K562 (cell line): ENCODE results near the gene HIVEP2. TPM values are rescaled to one million over a fixed set of nuclear protein-coding genes. Genes with fewer than 3 reads are reported as not detected.

Source experiments
- BCOR ChIP-seq: fragments of 450-650 bp; IDR thresholded peaks from 2 replicates; pipeline ENCODE4 v1.6.1; 2016
- PCBP1 ChIP-seq: fragments of 200-400 bp; formaldehyde crosslinking; IDR thresholded peaks from 2 replicates; pipeline ENCODE4 v1.6.1; 2018; ENCODE audit warnings: mild to moderate bottlenecking, low read depth, low read length; ENCODE audit not compliant: poor library complexity, severe bottlenecking
- PHF8 ChIP-seq: fragments of 200-600 bp; sonication (generic); IDR thresholded peaks from 2 replicates; pipeline ENCODE4 v1.6.1; 2012; ENCODE audit warnings: mixed run types, mild to moderate bottlenecking, inconsistent platforms, low read length, moderate library complexity, borderline replicate concordance
- polyA plus RNA-seq, 8 experiments: library from polyadenylated mRNA; depleted of rRNA in 4 of 8; stranded (reverse) in 5 of 8; unstranded in 3 of 8; fragments of >200 nt; fragmentation: Nextera tagmentation in 2 of 8; fragmentation: Illumina TruSeq in 1 of 8; extraction: Ambion mirVana in 2 of 8; extraction: Trizol in 1 of 8; gene quantifications; 2 replicates each; pipeline versions ENCODE4 v1.2.1 to v1.2.3, GENCODE V29; 2011 to 2014; ENCODE audit warnings: inconsistent platforms in 1 of 8, missing spikeins in 1 of 8
- total RNA-seq, 7 experiments: library from RNA; depleted of rRNA in 6 of 7; stranded (reverse); fragments of >200 nt in 6 of 7; fragmentation: Illumina TruSeq in 2 of 7; extraction: Trizol in 2 of 7; gene quantifications; 2 replicates each; pipeline versions ENCODE4 v1.2.1 to v1.2.3, GENCODE V29; 2011 to 2021; ENCODE audit warnings: low replicate concordance in 1 of 7
- TF ChIP-seq, protein P1 (sequence below): fragments of 250-450 bp; sonication (Bioruptor Pico); IDR thresholded peaks from 2 replicates; pipeline ENCODE4 v1.8.0; 2021; ENCODE audit warnings: borderline replicate concordance, mild to moderate bottlenecking, moderate library complexity; ENCODE audit not compliant: poor library complexity, severe bottlenecking
- TF ChIP-seq, protein P2 (sequence below): fragments of 450-650 bp; formaldehyde crosslinking; IDR thresholded peaks from 2 replicates; pipeline ENCODE4 v1.4.0; 2020; ENCODE audit warnings: mild to moderate bottlenecking, moderate library complexity
- TF ChIP-seq, protein P3 (sequence below), 2 experiments: fragments of 450-650 bp in 1 of 2; sonication (generic) in 1 of 2; formaldehyde crosslinking in 1 of 2; IDR thresholded peaks; 2 replicates each; pipeline versions ENCODE4 v1.7.1 to v1.9.0; 2016 to 2022; ENCODE audit warnings: inconsistent platforms in 1 of 2, mild to moderate bottlenecking in 1 of 2, missing genetic modification reagents in 1 of 2
- TF ChIP-seq, protein P4 (sequence below): IDR thresholded peaks from 3 replicates; pipeline ENCODE4 v1.6.1; 2011; ENCODE audit warnings: borderline replicate concordance, mild to moderate bottlenecking, moderate library complexity; ENCODE audit not compliant: insufficient read length; ENCODE audit errors: extremely low read depth
- TF ChIP-seq, protein P5 (sequence below): fragments of 250-450 bp; sonication (Bioruptor Pico); IDR thresholded peaks from 2 replicates; pipeline ENCODE4 v1.9.0; 2021; ENCODE audit warnings: mild to moderate bottlenecking

HIVEP2 gene
- total and polyA plus RNA-seq, 9 of the 15 experiments (the other 6 are each of a cell fraction or from before 2014, with no cell fraction given) = under 0.01 to 1.2 (median 0.31) TPM

DNA sequence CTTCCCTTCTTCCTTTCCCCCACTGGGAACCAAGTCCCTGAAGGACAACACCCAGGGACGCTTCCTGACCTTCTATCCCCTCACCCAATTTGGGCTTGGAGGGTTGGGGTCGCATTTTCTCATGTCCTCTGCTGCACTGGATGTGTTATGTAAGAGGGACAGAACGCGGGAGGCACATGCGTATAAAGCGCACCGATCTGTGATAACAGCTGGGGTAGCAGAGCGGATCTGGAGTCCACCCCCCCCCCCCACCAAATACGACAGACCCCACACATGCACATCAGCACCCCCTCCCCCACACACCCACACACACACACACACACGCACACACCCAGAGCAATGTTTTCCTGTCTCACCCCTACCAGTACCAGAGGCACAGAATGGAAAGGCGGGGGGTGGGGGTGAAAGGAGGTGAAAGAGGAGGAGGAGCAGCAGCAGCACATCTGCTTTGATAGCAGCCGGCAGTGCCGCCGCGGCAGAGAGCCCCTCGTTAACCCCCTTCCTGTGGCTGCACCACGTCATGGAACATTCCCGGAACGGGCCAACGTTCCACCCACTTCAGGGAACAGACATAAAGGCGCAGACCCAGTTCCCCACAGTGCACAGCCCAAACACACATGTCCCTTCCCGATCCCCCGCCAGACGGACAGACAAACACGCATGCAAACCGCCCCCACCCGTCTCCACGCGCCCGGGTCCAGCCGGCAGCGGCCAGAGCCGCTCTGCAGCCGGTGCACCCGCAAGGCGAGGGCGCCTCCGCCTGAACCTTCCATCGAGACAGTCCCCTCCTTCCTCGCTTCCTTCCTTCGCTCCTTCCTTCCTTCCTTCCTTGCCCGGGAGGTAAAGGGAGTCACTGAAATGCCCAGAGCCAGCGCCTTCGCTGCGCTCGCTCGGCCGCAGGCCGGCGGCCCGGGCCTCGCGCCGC lies 590 bp downstream of the HIVEP2 start (continued):
- TF ChIP-seq BCOR (no peak), PCBP1 (peak; percentile 23), PHF8 (peak; percentile 55; the same call in 1 of the 2 replicates)
- TF ChIP-seq, protein P1, sequence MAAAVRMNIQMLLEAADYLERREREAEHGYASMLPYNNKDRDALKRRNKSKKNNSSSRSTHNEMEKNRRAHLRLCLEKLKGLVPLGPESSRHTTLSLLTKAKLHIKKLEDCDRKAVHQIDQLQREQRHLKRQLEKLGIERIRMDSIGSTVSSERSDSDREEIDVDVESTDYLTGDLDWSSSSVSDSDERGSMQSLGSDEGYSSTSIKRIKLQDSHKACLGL (CRISPR knock-in tag) = no peak
- TF ChIP-seq, protein P2, sequence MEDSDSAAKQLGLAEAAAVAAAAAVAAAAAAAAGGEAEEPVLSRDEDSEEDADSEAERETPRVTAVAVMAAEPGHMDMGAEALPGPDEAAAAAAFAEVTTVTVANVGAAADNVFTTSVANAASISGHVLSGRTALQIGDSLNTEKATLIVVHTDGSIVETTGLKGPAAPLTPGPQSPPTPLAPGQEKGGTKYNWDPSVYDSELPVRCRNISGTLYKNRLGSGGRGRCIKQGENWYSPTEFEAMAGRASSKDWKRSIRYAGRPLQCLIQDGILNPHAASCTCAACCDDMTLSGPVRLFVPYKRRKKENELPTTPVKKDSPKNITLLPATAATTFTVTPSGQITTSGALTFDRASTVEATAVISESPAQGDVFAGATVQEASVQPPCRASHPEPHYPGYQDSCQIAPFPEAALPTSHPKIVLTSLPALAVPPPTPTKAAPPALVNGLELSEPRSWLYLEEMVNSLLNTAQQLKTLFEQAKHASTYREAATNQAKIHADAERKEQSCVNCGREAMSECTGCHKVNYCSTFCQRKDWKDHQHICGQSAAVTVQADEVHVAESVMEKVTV (CRISPR knock-in tag) = no peak
- TF ChIP-seq, protein P3, sequence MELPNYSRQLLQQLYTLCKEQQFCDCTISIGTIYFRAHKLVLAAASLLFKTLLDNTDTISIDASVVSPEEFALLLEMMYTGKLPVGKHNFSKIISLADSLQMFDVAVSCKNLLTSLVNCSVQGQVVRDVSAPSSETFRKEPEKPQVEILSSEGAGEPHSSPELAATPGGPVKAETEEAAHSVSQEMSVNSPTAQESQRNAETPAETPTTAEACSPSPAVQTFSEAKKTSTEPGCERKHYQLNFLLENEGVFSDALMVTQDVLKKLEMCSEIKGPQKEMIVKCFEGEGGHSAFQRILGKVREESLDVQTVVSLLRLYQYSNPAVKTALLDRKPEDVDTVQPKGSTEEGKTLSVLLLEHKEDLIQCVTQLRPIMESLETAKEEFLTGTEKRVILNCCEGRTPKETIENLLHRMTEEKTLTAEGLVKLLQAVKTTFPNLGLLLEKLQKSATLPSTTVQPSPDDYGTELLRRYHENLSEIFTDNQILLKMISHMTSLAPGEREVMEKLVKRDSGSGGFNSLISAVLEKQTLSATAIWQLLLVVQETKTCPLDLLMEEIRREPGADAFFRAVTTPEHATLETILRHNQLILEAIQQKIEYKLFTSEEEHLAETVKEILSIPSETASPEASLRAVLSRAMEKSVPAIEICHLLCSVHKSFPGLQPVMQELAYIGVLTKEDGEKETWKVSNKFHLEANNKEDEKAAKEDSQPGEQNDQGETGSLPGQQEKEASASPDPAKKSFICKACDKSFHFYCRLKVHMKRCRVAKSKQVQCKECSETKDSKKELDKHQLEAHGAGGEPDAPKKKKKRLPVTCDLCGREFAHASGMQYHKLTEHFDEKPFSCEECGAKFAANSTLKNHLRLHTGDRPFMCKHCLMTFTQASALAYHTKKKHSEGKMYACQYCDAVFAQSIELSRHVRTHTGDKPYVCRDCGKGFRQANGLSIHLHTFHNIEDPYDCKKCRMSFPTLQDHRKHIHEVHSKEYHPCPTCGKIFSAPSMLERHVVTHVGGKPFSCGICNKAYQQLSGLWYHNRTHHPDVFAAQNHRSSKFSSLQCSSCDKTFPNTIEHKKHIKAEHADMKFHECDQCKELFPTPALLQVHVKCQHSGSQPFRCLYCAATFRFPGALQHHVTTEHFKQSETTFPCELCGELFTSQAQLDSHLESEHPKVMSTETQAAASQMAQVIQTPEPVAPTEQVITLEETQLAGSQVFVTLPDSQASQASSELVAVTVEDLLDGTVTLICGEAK (IDR thresholded peaks at IDR 0.05) = no peak
- TF ChIP-seq, protein P3 (CRISPR knock-in tag; IDR thresholded peaks at IDR 0.05) = 0 out of 2 replicates have a peak, but pooled peaks have one; percentile 37
- TF ChIP-seq, protein P4, sequence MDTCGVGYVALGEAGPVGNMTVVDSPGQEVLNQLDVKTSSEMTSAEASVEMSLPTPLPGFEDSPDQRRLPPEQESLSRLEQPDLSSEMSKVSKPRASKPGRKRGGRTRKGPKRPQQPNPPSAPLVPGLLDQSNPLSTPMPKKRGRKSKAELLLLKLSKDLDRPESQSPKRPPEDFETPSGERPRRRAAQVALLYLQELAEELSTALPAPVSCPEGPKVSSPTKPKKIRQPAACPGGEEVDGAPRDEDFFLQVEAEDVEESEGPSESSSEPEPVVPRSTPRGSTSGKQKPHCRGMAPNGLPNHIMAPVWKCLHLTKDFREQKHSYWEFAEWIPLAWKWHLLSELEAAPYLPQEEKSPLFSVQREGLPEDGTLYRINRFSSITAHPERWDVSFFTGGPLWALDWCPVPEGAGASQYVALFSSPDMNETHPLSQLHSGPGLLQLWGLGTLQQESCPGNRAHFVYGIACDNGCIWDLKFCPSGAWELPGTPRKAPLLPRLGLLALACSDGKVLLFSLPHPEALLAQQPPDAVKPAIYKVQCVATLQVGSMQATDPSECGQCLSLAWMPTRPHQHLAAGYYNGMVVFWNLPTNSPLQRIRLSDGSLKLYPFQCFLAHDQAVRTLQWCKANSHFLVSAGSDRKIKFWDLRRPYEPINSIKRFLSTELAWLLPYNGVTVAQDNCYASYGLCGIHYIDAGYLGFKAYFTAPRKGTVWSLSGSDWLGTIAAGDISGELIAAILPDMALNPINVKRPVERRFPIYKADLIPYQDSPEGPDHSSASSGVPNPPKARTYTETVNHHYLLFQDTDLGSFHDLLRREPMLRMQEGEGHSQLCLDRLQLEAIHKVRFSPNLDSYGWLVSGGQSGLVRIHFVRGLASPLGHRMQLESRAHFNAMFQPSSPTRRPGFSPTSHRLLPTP = no peak
- TF ChIP-seq, protein P5, sequence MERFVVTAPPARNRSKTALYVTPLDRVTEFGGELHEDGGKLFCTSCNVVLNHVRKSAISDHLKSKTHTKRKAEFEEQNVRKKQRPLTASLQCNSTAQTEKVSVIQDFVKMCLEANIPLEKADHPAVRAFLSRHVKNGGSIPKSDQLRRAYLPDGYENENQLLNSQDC (CRISPR knock-in tag) = no peak
